HG03378 (cell line): Measurements from ENCODE around the gene DPP7.

ENCODE experiments used
- ATAC-seq: cut with Tn5 transposase; IDR thresholded peaks from one replicate; pipeline ENCODE4 v1.9.1; 2021; ENCODE audit warnings: mild to moderate bottlenecking, moderate library complexity; ENCODE audit not compliant: unreplicated experiment

DPP7 gene

GRCh38 chr9:137112564-137113384, 1.8 kb downstream of the DPP7 start:
- no peak for ATAC-seq

GRCh38 chr9:137111788-137112563, 2.6 kb downstream of the DPP7 start:
- ATAC-seq, result no peak

GRCh38 chr9:137110911-137111787, 3.4 kb downstream of the DPP7 start:
- ATAC-seq, result no peak

DNA sequence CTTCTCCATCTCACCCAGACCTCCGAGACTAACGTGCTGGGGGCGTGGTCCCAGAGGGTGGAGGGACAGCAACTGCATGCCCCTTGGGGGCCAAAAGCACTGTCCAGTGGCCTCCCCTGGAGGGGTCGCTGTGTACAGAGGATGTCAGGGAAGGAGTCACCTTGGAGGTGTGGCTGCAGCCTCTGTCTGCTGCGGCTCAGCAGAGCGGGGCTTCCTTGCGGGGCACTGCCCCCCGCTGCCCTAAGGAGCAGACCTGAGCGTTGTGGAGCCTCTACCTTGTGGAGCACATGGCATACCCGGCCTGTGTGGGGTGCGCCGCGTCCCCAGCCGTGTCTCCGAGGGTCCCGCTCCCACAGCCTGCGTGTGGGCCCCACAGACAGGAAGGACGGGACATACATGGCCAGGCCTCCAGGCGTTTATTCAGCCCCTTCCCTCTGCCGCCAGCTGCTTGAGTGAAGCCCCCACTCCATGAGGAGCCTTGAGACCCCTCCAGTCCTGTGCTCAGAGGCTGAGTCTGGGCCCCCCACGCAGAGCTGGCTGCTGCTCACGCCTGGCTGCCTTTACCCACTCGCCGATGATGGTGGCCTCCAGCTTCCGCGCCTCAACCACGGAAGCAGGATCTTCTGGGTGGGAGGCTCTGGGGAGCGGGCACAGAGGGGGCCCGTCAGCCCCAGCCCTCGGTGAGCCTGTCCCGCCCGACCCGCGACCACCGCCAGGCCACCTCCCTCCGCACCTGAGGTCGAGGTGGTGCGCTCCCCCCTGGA, 4.2 kb downstream of the DPP7 start:
- ATAC-seq, result no peak

DNA sequence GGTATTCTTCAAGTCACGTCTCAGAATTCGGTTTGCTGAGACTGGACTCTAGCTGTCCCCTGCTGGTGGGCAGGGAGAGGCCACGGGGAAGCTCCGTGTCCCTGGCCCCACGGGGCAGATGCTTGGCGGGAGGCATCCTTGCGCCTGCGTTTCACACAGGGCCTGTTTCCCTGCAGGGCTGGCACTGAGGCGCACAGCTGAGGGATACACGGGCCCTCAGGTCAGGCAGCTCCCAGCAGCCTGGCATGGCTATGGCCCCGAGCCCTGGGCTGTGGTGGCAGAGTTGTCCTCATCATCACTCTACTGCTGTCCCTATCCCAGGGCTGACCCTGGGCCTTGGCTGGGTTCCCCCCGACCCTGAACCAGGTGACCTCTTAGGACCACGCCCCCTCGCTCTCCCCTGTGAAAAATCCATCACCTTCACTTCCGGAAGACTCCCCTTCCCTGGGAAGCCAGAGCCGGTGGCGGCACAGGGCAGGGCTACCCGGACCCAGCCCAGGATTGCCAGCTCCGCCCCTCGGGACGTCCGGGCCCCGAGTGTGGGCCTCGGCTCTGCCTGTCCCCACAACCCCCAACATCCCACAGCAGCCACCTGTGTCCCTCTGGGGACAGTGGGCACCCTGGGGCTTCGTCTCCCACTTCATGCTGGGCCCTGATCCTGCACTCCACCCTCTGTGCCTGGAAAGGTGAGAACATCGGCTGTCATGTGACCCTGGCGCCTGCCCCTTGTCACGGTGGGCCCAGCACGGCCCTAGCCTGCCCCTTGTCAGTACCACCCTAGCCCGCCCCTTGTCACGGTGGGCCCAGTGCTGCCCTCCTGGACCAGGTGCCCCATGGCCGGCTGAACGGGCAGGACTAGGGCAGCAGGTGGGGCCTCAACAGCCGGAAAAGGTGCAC, 5.0 kb downstream of the DPP7 start:
- ATAC-seq, result no peak

DNA sequence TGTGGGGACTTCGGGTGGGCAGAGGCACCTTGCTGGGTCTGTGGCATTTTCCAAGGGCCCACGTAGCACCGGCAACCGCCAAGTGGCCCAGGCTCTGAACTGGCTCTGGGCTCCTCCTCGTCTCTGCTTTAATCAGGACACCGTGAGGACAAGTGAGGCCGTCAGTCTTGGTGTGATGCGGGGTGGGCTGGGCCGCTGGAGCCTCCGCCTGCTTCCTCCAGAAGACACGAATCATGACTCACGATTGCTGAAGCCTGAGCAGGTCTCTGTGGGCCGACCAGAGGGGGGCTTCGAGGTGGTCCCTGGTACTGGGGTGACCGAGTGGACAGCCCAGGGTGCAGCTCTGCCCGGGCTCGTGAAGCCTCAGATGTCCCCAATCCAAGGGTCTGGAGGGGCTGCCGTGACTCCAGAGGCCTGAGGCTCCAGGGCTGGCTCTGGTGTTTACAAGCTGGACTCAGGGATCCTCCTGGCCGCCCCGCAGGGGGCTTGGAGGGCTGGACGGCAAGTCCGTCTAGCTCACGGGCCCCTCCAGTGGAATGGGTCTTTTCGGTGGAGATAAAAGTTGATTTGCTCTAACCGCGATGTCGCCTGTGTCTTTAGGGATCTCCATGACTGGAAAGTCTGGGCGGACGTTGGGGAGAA, 5.8 kb downstream of the DPP7 start:
- no peak for ATAC-seq

DNA sequence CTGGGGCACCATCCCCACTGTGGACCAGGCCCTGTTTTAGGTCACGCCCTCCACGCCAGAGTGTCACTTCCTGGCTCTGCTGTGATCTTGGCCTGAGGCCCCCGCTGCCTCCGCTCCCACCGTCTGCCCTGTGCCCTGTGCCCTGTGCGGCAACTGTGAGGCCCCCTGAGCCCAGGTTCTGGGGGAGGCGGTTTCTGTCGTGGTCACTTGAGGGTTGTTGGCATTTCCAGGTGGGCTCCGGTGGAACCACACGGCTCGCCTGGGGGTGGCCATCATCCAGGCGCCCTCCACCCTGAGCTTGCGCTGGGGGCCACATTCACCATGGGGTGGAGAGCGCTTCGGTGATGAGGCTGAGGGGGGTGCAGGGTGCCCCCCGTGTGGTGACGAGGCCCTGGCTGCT, 6.6 kb downstream of the DPP7 start:
- no peak for ATAC-seq

DNA sequence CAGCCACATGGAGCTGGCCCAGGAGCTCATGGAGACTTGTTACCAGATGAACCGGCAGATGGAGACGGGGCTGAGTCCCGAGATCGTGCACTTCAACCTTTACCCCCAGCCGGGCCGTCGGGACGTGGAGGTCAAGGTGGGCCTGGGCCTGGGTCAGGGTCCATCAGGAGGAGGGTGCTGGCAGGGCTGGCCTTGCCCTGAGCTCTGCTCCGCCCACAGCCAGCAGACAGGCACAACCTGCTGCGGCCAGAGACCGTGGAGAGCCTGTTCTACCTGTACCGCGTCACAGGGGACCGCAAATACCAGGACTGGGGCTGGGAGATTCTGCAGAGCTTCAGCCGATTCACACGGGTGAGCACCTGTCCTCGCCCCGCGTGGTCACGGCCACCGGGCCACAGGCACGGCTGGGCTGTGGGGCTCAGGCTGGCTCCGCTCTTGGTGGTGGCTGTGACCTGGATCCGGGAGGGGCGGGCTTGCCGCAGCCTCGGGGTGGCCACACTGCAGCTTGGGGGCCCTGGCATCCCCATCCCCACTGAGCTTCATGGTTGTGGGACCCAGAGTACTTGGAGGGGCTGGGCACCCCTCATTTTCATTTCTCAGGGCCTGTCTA, 7.1 kb downstream of the DPP7 start:
- ATAC-seq, result no peak

DNA sequence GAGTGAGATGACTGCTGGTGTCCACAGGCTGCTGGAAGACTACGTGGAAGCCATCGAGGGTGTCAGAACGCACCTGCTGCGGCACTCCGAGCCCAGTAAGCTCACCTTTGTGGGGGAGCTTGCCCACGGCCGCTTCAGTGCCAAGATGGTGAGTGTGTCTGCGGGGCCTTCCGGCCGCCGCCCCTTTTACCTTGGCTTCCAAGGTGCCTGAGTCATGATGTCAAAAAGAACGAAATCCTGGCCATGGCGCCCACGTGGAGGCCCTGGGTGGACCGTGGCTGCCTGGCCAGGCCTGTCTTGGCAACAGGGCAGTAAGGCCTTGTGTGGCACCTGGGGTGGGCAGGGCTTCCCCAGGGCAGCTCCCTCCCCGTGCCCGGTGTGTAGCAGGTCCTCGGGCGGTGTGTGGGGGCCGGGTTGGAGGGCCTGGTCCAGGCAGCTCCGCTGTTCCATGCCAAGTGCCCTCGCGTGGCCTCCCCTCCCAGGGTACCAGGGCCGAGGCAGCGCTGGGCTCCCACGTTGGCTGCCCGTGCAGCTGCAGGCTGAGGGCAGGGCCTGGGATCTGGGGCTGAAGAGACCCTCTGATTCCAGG, 7.8 kb downstream of the DPP7 start:
- ATAC-seq, result no peak

DNA sequence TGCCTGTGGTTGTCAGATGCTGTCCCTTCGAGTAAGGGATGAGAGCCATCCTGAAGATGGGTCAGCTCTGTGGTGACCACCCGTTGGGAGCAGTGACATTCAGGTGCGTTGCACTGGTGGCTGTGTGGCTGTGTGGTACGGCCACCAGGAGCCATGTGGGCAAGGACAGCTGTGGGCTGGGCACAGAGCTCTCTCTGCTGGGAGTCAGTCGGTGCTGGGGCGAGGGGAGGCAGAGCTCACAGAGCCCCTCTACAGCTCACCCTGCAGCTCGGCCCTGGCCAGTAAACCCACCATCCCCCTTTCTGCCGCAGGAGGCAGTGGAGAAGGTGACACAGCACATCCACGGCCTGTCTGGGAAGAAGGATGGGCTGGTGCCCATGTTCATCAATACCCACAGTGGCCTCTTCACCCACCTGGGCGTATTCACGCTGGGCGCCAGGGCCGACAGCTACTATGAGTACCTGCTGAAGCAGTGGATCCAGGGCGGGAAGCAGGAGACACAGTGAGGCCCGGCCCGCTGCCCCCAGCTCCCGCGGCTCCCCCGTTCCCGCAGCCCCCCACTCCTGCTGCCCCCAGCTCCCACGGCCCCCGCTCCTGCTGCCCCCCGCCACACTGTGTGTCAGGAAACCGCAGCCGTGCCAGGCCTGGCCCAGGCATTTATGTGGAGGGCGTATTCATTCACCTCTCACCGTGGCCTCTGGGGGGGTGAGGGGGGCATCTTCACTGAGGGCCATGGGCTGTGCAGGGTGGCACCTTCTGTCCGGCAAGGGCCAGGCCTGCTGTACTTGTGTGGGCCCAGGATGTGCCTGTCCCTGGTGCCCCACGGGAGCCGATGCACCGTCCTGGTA, 8.5 kb downstream of the DPP7 start:
- ATAC-seq, result no peak

GRCh38 chr9:137103206-137103999, 11.1 kb downstream of the DPP7 start:
- no peak for ATAC-seq

DNA sequence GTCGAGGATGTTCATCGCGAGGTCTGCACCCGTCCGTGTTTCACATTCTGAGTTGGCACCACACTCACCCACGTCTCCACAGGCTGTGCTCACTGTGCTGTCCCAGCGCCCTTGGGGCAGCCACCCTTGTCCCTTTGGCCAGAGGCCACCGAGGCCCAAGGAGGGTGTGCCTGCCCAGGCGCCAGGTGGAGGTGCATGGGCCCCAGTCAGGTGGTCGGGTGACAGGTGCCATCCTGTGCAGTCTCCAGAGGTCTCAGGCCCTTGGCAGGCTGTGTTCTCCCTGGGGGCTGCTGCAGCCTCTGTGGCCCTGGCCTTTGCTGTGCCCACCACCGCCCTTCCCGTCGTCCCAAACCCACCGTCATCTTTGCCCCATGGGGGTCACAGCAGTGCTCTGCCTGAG, 15.3 kb downstream of the DPP7 start:
- ATAC-seq, result no peak

DNA sequence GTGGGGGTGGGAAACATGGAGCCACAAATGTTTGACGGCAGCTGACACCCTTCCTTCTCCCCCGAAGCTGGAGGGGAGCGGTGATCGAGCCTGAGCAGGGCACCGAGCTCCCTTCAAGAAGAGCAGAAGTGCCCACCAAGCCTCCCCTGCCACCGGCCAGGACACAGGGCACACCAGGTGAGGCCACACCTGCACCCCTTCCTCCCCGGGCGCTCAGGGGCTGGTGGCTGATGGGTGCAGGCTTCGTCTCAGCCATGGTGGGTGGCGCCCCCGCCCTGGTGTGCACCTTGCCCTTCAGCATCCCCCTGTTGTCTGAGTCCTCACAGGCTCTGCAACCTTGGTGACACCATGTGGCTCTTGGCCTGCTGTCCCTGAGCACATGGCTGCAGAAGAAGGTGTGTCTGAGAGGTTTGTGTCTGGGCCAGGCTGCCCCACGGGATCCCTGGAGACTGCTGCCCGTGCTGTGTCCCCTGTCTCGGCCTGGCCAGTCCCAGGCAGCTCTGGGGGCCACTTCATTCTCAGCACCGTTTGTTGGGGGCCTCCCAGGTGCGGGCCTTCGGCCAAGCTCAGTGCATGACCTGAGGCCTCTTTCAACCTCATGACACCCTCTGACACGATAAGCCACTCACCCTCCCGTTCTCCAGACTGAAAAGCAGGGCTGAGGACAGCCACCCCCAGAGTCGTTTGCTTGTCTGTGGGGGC, 16.6 kb downstream of the DPP7 start:
- ATAC-seq, result no peak

DNA sequence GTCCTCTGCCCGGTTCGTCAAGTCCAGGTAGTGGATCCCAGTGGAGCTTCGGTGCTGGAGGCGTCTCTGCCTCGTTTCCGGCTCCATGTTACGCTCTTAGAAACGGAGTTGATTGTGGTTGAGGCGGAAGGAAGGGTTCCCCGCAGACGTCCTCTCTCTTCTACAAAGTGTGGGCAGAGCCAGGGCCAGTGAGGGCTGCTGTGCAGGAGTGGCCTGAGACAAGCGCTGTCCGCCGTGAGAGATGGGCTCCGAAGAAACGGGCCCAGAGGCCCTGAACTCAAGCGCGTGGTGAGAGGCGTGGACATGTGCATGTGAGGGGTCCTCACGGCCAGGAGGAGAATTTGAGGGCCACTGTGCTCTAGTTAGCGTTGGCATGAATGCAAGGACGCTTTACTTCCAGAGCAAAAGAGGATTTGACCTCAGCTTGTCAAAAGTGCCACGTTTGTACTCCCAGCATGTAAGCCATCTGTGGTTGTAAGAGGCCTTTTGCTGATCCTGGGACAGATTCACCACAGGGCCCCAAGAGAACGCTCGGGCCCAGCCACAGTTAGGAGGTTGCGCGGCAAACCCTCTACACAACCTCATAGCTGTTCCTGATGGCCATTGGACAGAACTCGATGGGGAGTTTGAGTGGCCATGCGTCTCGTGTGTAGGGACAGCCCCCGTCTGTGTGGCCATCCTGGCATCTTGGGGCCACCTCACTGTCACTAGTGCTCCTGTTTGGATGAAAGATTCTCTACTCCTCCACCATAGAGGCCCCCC, 17.6 kb downstream of the DPP7 start:
- no peak for ATAC-seq
